NCI-H1092 treated with DMSO at 0.1 percent for 48 hours (cell line): ENCODE measurements around the gene TC2N.
"Not testable (repeated sequence)": the region's sequence is repeated elsewhere in the genome, so short reads cannot be mapped to it uniquely, and the experiment has no call there.

Source experiments
- DNase-seq: peaks from one replicate; lab custom pipeline; 2025; lab: John Stamatoyannopoulos, UW

TC2N gene

GRCh38 chr14:91867316-91867988 is at the start of gene TC2N:
Gene TC2N (minus strand): TSS chr14:91867536. CDS start chr14:91813769, 53,767 bp downstream.
- no peak for DNase-seq

GRCh38 chr14:91912035-91912434 is 44.7 kb upstream of the TC2N start:
- DNase-seq, result no peak

GRCh38 chr14:91911474-91912032 is 44.2 kb upstream of the TC2N start:
- DNase-seq, result peak; percentile 23

- DNase-seq, result no peak
Measured at GRCh38 chr14:91910196-91910595, 42.9 kb upstream of the TC2N start.

GRCh38 chr14:91906374-91906773 is 39.0 kb upstream of the TC2N start:
- no peak for DNase-seq

GRCh38 chr14:91904956-91905645 is 37.8 kb upstream of the TC2N start:
- DNase-seq, result no peak

- no peak for DNase-seq
Measured at GRCh38 chr14:91904483-91904882, 37.1 kb upstream of the TC2N start.

- DNase-seq, result no peak
Measured at GRCh38 chr14:91903070-91903469, 35.7 kb upstream of the TC2N start.

GRCh38 chr14:91902336-91902735 is 35.0 kb upstream of the TC2N start:
- DNase-seq, result no peak

- no peak for DNase-seq
Measured at GRCh38 chr14:91901449-91902226, 34.3 kb upstream of the TC2N start.

- no peak for DNase-seq
Measured at GRCh38 chr14:91899806-91900205, 32.5 kb upstream of the TC2N start.

GRCh38 chr14:91899213-91899612 is 31.9 kb upstream of the TC2N start:
- no peak for DNase-seq

- DNase-seq, result no peak
Measured at GRCh38 chr14:91898372-91898771, 31.0 kb upstream of the TC2N start.

GRCh38 chr14:91897716-91898115 is 30.4 kb upstream of the TC2N start:
- DNase-seq, result not testable (repeated sequence)

GRCh38 chr14:91897106-91897701 is 29.9 kb upstream of the TC2N start:
- DNase-seq, result no peak

- DNase-seq, result no peak
Measured at GRCh38 chr14:91896419-91896818, 29.1 kb upstream of the TC2N start.

- no peak for DNase-seq
Measured at GRCh38 chr14:91893669-91894068, 26.3 kb upstream of the TC2N start.

GRCh38 chr14:91893007-91893406 is 25.7 kb upstream of the TC2N start:
- peak; percentile 26 for DNase-seq

- no peak for DNase-seq
Measured at GRCh38 chr14:91891721-91892220, 24.4 kb upstream of the TC2N start.

GRCh38 chr14:91891101-91891500 is 23.8 kb upstream of the TC2N start:
- no peak for DNase-seq

- no peak for DNase-seq
Measured at GRCh38 chr14:91890291-91890749, 23.0 kb upstream of the TC2N start.
